Keratinocyte (primary cell): ENCODE measurements around the gene OBSCN.

ENCODE experiments used
- CTCF ChIP-seq, 3 experiments: IDR thresholded peaks in 1 of 3; conservative IDR thresholded peaks in 1 of 3; optimal IDR thresholded peaks in 1 of 3; 2 replicates in 2 of 3; 3 replicates in 1 of 3; pipeline versions ENCODE3 to v1.5.1; 2011; ENCODE audit warnings: low read length in 3 of 3, mild to moderate bottlenecking in 3 of 3, moderate library complexity in 2 of 3, control low read depth in 1 of 3, inconsistent platforms in 1 of 3; ENCODE audit not compliant: insufficient read depth in 2 of 3; ENCODE audit errors: extremely low read depth in 1 of 3
- EZH2 ChIP-seq: IDR thresholded peaks from one replicate; pipeline ENCODE4 v1.6.1; 2012; ENCODE audit warnings: inconsistent platforms, mild to moderate bottlenecking, low read length, moderate library complexity

- TF ChIP-seq CTCF (optimal IDR thresholded peaks at IDR 0.05 in 1 of 3, IDR thresholded peaks at IDR 0.05 in 1 of 3, conservative IDR thresholded peaks at IDR 0.05 in 1 of 3; ENCODE audit: extremely low read depth in 1 of 3, insufficient read depth in 2 of 3, low read length in 3 of 3) (no peak), EZH2 (no peak)
These were observed 92.1 kb downstream of the OBSCN start for GRCh38 chr1:228299901-228300300.
